Measurements from ENCODE around the gene SIRT3. TPM values are rescaled to one million over a fixed set of nuclear protein-coding genes. Genes with fewer than 3 reads are reported as not detected.
"Not testable (repeated sequence)": the region's sequence is repeated elsewhere in the genome, so short reads cannot be mapped to it uniquely, and the experiment has no call there.

The SIRT3 gene
- total RNA-seq, 4 donors from 2014 or later, result 2.5 to 8.3 (median 6.1) TPM

DNA sequence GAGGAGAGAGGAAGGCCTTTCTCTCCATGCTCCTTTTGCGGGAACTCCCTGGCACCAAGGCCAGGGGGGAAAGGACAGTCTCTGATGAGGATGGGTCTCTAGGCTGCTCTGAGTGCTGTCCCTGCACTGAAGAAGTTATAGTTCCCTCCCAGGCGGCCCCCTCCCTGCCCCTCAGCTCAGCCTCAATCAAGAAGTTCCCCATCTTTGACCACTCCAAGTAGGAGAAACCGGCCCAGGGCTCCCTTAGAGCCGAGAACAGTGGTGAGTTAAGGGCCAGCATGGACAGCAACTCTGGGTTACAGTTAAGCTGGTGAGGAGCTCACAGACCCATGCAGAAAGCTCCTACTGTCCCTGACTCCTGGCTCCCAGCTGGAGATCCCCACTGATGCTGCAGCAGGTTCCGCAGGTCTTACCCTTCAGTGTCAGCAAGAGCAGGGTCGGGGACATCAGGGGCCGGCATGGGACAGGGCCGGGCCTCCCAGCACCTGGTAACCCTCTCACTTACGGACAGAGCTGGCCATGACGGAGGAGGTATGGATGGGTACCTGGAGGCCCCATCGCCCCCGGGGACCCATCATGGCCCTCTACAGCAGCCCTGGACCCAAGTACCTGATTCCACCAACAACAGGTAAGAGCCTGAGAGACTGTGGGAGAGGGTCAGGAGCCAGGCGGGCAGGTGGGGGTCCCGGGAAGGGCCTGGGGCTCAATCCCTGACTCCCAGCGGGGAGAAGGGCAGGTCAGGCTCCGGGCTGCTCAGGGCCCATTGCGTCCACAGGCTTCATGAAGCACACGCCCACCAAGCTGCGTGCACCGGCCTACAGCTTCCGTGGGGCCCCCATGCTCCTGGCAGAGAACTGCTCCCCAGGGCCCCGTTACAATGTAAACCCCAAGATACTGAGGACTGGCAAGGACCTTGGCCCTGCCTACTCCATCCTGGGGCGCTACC lies 39.1 kb downstream of the SIRT3 start:
- Histone ChIP-seq H3K9me3 (no peaks in the 10 kb centered on the region), H3K4me3 (no peak overlapping the region), H3K36me3 (peaks cover 0 to 18% (median 0%) of the 10 kb centered on the region in 3 donors), H3K27me3 (peaks cover 0 to 4% (median 0%) of the 10 kb centered on the region in 4 donors), H3K4me1 (no peaks in the 10 kb centered on the region), H3K27ac (no peak overlapping the region)
- DNase-seq, result no peak
- 80 to 81% methylated on average over 8 to 10 of the region's 23 CpGs for WGBS, 2 donors
- intact Hi-C loops (cut with DNase I), result no loop called here
- TF ChIP-seq POLR2A (IDR thresholded peaks at IDR 0.05) (no peak), CTCF (IDR thresholded peaks at IDR 0.05) (no peak)

DNA sequence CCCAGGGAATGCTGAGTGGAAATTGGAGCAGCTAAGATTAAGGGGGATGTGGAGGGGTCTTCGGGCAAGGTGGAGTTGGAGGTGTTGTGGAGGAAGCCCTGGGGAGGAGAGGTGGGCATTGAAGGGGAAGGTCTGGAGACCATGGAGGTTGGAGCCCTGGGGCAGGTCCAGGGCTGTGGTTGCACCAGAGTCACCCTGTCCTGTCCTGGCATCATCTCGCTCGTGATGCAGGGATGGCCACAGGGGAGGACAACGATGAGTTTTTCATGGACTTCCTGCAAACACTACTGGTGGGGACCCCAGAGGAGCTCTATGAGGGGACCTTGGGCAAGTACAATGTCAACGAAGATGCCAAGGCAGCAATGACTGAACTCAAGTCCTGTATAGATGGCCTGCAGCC lies 42.7 kb downstream of the SIRT3 start:
- H3K4me3 ChIP-seq; H3K27ac ChIP-seq; H3K4me1 ChIP-seq; H3K27me3 ChIP-seq; DNase-seq; H3K9me3 ChIP-seq; intact Hi-C loops (cut with DNase I); H3K36me3 ChIP-seq: not testable (repeated sequence)
- 56 to 63% methylated on average over 5 of the region's 5 CpGs for WGBS, 2 donors

GRCh38 chr11:192674-193128 lies 43.4 kb downstream of the SIRT3 start, which contains the start of gene SCGB1C1:
SCGB1C1 (plus strand) TSS chr11:193078; CDS start chr11:193100, 22 bp downstream.
- H3K27ac ChIP-seq; H3K4me3 ChIP-seq; intact Hi-C loops (cut with DNase I); DNase-seq; H3K9me3 ChIP-seq; H3K4me1 ChIP-seq; H3K27me3 ChIP-seq; H3K36me3 ChIP-seq: not testable (repeated sequence)
- no CpG with 5 or more reads among the region's 11 CpGs for WGBS, 2 donors

DNA sequence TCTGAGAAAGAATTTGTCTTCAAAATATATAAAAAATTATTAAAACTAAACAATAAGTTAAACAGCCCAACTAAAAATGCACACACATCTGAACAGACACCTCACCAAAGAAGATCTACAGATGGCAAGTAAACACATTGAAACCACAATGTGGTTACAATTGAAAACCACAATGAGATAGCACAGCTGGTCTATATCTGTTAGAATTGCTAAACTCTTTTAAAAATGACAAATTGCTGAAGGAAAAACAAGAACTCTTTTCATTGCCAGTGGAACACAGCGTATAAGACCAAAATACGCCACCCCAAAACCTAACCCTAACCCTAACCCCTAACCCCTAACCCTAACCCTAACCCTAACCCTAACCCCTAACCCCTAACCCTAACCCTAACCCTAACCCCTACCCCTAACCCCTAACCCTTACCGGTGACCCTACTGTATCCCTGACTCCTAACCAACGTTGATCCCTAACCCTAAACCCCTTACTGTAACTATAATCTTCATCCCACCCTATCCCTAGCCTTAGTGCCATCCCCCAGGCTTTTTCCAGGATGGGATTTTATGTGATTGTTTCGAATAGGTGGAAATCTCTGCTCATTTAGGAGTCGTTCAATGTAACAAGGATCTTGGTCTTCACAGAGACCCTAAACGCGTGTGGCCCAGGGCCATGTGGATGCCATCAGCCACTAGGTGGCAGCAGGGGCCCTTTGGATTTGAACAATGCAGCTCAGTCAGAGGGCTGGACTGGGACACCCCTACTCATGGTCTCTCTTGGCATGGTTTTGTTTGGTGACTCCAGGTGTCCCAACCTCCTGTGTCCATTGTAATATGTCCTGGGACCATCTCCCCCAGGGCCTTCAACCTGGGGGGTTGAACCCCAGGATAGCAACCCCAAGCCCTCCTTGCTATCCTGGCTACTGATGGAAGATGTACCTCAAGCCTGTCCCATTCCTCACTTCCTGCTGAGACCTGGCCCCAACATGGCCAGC lies 44.4 kb downstream of the SIRT3 start:
- 35 to 67% methylated on average over 2 of the region's 8 CpGs for WGBS, 2 donors
- intact Hi-C loops (cut with DNase I); H3K4me3 ChIP-seq; H3K9me3 ChIP-seq; H3K27me3 ChIP-seq; H3K27ac ChIP-seq; H3K4me1 ChIP-seq; H3K36me3 ChIP-seq; DNase-seq: not testable (repeated sequence)
- TF ChIP-seq CTCF (IDR thresholded peaks at IDR 0.05), result peak in 4 of 6 experiments; percentile 14 to 48 (median 20)

GRCh38 chr11:190546-190945 lies 45.6 kb downstream of the SIRT3 start:
- H3K36me3 ChIP-seq; DNase-seq; H3K27me3 ChIP-seq; H3K4me1 ChIP-seq; intact Hi-C loops (cut with DNase I); H3K27ac ChIP-seq; H3K9me3 ChIP-seq; H3K4me3 ChIP-seq: not testable (repeated sequence)
- WGBS, 2 donors, result 73 to 88% methylated on average over 4 to 5 of the region's 5 CpGs

GRCh38 chr11:189843-190311 lies 46.3 kb downstream of the SIRT3 start:
- intact Hi-C loops (cut with DNase I), result not testable (repeated sequence)

GRCh38 chr11:189200-189783 lies 46.9 kb downstream of the SIRT3 start:
- H3K36me3 ChIP-seq; H3K9me3 ChIP-seq; DNase-seq; H3K4me3 ChIP-seq; H3K27me3 ChIP-seq; intact Hi-C loops (cut with DNase I); H3K27ac ChIP-seq; H3K4me1 ChIP-seq: not testable (repeated sequence)
- WGBS, 2 donors, result 92% methylated on average over 14 of the region's 55 CpGs; no CpG with 5 or more reads in 1 of the 2 donors

More at GRCh38 chr11:189843-190311, 46.3 kb downstream of the SIRT3 start:
- 20% methylated on average over 1 of the region's 25 CpGs; no CpG with 5 or more reads in 1 of the 2 donors for WGBS, 2 donors
- not testable (repeated sequence) for H3K9me3 ChIP-seq, DNase-seq, H3K36me3 ChIP-seq, H3K27ac ChIP-seq, H3K4me3 ChIP-seq, H3K4me1 ChIP-seq, H3K27me3 ChIP-seq

Measured in esophagus squamous epithelium (tissue), 5 donors.